ENCODE data around the gene TMEM74B.

- TF ChIP-seq CEBPB (IDR thresholded peaks at IDR 0.05; ENCODE audit: borderline replicate concordance in 1 of 2, low read depth in 2 of 2, low read length in 2 of 2) (no peak), ATF2 (IDR thresholded peaks at IDR 0.05; ENCODE audit: low read length) (no peak), POLR2A (IDR thresholded peaks at IDR 0.05; ENCODE audit: low read depth, low read length) (no peak)
Measured at GRCh38 chr20:1204576-1204975, 19.8 kb upstream of the TMEM74B start.

Data from GM12878 (cell line).